SK-N-MC (cell line): ENCODE measurements around the gene CPLX1.

Experiments
- FOXP2 ChIP-seq: optimal IDR thresholded peaks from 2 replicates; pipeline ENCODE3; 2011; ENCODE audit warnings: mild to moderate bottlenecking, moderate library complexity; ENCODE audit not compliant: insufficient read depth; ENCODE audit errors: extremely low read length, control extremely low read depth
- POLR2AphosphoS5 ChIP-seq: IDR thresholded peaks from 2 replicates; pipeline ENCODE4 v1.6.1; 2012; ENCODE audit warnings: mild to moderate bottlenecking, low read depth, low read length, borderline replicate concordance

DNA sequence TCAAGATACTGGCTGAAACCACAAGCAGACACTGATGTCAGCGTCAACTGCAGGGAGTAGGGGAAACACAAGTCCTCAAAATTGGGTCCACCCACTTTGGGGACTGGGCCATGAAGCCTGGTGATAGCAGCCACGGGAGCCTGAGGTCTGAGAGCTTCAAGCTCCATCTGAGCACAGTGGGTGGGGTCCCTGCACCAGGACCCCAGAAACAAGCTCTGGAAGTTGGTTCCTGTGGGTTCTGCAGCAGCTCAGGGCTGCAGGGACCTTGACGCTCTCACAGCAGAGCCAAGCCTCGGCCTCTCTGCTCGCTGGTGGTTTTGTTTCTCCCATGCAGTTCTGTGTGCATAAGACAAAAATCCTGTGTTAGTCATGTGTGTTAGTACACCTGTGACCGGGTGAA lies 54.5 kb downstream of the CPLX1 start:
- TF ChIP-seq POLR2AphosphoS5 (no peak), FOXP2 (no peak)
